HG02763 (cell line): Measurements from ENCODE around the gene JSRP1.

Source experiments
- ATAC-seq: cut with Tn5 transposase; IDR thresholded peaks from one replicate; pipeline ENCODE4 v1.9.1; 2021; ENCODE audit warnings: mild to moderate bottlenecking, moderate library complexity; ENCODE audit not compliant: unreplicated experiment

JSRP1 gene

GRCh38 chr19:2266183-2266993, 10.2 kb upstream of the JSRP1 start:
- no peak for ATAC-seq

DNA sequence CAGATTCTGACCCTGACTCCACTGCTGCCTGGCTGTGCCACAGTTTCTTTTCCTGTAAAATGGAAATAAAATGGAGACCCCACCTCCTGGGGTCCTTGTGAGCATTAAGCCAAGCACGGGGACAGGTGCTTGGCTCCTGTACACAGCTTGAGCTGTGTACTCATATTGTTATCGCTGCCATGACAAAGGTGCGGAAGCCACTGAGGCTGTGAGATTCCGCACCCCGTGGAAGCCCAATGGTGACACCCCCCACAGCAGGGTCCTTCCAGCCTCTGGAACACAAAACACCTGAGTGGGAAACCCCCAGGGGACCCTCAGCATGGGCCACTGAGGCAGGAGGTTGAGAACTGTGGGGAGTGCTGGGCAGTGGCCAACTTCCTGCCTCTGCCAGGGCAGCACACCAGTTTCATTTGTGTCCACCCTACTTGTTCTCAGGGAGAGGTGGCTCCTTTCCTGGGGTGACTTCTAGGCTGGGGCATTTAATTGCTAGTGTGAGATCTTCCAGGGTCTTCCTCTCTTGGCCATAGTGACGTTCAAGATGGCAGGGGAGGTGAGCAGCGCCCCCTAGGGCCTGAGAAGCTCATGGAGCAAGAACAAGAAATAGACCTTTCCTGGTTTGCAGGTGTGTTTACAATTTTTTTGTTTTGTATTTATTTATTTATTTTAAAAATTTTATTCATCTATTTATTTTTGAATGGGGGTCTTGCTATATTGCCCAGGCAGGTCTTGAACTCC, 5.4 kb upstream of the JSRP1 start:
- no peak for ATAC-seq

DNA sequence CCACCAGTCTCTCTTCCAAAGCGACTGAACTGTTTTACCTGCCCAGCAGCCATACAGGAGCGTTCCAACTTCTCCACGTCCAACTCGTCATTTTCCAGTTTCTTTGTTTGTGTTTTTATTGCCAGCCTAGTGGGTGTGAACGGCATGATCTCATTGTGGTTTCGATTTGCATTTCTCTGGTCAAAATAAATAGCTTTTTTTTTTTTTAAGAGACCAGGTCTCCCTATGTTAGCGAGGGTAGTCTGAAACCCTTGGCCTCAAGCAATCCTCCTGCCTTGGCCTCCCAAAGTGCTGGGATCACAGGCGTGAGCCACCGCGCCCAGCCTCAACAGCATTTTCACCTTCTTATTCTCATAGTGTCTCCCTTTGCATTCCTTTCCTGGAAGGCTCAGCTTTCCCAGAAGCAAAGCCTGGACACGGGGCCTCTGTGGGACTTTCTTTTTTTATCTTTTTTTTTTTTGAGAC, 4.2 kb upstream of the JSRP1 start:
- no peak for ATAC-seq

DNA sequence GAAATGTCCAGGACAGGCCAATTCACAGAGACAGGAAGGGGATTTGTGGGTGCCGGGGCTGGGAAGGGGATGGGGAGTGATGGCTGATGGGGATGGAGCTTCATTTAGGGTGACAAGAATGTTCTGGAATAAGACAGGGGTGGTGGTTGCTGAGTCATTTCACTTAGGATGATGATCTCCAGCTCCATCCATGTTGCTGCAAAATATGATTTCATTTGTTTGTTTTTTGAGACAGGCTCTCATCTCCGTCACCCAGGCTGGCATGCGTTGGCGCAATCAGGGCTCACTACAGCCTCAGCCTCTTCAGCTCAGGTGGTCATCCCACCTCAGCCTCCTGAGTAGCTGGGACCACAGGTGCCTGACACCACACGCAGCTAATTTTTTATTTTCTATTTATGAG, 3.1 kb upstream of the JSRP1 start:
- no peak for ATAC-seq

DNA sequence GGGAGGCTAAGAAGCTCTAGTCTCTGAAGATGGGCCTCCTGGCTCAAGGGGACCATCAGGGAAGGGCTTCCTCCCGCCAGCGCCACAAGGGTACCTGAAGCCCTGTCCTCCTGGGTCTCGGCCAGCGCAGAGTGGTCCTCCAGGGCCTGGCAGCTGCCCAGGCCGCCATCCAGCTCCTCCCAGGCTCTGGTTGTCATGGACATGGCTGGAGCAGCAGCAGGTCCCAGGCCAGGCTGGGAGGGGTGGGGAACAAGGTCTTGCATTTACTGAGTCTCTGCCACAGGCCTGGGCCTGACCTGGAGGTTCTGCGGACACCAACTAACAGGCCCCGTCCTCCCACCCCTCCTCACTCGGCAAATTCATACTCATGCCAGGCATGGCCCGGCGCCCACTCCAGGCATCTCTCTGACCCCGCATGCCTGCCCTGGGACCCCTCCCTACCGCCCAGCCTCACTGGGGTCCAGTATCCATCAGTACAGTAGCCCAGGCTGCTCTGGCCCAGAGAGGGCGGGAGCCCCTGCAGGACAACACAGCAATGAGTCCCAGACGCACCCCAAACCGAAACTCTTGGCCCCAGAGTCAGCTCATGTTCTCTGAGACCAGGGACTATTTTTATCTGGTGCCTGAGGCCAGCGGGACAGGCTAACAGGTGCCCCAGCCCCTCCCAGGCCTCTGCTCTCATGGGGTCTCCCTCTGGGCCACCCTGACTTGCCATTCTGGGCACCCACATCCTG, 938 bp downstream of the JSRP1 start:
- ATAC-seq = no peak

DNA sequence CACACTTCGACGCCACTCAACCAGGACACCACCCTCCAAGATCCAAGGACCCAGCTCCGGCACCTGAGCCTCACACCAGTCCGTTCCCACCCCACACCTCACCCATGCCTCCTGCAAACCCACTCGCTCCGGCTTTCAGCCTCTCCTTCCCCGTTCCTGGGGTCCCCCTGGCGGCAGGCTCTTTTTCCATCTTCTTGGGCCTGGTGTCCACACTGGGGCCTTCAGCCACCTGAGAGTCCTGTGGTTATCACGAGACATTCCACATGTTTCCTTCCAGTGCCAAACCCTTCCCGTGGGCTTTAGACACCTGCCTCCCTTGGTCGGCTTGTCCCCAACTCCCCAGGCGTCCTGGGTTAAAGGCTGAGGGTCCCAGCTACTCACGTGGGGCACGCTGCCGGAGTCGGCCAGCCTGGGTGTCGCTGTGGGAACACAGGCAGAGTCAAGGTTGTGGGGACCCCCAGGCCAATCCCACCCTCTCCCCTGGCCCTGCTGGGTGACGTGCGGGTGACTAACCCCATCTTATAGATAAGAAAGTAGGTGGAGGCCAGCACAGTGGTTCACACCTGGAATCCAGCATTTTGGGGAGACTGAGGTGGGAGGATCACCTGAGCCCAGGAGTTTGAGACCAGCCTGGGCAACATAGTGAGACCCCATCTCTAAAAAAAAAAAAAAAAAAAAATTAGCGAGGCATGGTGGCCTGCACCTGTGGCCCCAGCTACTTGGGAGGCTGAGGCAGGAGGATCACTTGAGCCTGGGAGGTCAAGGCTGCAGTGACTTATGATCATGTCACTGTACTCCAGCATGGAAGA, 1.9 kb downstream of the JSRP1 start:
- no peak for ATAC-seq

- ATAC-seq = no peak
Measured at GRCh38 chr19:2253106-2254063, 2.8 kb downstream of the JSRP1 start.

DNA sequence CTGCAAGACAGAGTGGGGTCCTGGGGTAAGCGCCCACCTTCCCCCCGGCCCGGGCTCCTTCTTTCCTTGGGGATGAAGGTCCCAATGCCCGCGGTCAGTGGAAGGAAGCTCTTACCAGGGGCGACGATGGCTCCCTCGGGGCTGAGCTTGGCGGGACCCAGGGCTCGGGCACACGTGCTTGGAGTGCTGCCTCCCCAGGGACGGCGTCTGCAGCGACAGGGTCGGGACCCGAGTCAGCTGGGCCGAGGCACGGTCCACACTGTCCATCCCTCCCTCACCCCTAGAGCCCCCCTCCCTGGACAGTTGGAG, 3.5 kb downstream of the JSRP1 start:
- ATAC-seq = no peak

GRCh38 chr19:2252055-2252796, 4.0 kb downstream of the JSRP1 start:
- no peak for ATAC-seq

DNA sequence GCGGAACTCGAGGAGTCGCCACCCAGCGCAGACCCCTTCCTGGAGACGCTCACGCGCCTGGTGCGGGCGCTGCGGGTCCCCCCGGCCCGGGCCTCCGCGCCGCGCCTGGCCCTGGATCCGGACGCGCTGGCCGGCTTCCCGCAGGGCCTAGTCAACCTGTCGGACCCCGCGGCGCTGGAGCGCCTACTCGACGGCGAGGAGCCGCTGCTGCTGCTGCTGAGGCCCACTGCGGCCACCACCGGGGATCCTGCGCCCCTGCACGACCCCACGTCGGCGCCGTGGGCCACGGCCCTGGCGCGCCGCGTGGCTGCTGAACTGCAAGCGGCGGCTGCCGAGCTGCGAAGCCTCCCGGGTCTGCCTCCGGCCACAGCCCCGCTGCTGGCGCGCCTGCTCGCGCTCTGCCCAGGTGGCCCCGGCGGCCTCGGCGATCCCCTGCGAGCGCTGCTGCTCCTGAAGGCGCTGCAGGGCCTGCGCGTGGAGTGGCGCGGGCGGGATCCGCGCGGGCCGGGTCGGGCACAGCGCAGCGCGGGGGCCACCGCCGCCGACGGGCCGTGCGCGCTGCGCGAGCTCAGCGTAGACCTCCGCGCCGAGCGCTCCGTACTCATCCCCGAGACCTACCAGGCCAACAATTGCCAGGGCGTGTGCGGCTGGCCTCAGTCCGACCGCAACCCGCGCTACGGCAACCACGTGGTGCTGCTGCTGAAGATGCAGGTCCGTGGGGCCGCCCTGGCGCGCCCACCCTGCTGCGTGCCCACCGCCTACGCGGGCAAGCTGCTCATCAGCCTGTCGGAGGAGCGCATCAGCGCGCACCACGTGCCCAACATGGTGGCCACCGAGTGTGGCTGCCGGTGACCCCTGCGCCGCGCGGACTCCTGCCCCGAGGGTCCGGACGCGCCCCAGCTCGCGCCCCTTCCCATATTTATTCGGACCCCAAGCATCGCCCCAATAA, 4.8 kb downstream of the JSRP1 start:
- ATAC-seq = no peak

DNA sequence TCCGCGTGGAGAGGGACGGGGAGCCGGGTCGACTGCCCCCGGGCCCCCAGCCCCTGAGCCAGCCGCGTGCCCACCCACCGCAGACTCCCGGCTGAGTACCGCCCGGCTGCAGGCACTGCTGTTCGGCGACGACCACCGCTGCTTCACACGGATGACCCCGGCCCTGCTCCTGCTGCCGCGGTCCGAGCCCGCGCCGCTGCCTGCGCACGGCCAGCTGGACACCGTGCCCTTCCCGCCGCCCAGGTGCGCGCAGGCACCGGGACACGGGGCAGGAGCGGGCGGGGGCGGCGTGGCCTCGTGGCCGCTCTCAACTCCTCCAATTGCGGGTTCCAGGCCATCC, 5.5 kb downstream of the JSRP1 start:
- no peak for ATAC-seq

GRCh38 chr19:2249880-2250765, 6.1 kb downstream of the JSRP1 start:
- no peak for ATAC-seq

- ATAC-seq = no peak
Measured at GRCh38 chr19:2249010-2249866, 7.0 kb downstream of the JSRP1 start, which contains the start of gene AMH. AMH (plus strand) TSS chr19:2249323; CDS start chr19:2249333, 10 bp downstream.

GRCh38 chr19:2248136-2249009, 7.8 kb downstream of the JSRP1 start:
- no peak for ATAC-seq

GRCh38 chr19:2247433-2248101, 8.7 kb downstream of the JSRP1 start:
- ATAC-seq = no peak
